Measurements from ENCODE around the gene AK3.

Gene AK3

GRCh38 chr9:4746278-4747030, 5.5 kb upstream of the AK3 start:
- no peak for DNase-seq

DNA sequence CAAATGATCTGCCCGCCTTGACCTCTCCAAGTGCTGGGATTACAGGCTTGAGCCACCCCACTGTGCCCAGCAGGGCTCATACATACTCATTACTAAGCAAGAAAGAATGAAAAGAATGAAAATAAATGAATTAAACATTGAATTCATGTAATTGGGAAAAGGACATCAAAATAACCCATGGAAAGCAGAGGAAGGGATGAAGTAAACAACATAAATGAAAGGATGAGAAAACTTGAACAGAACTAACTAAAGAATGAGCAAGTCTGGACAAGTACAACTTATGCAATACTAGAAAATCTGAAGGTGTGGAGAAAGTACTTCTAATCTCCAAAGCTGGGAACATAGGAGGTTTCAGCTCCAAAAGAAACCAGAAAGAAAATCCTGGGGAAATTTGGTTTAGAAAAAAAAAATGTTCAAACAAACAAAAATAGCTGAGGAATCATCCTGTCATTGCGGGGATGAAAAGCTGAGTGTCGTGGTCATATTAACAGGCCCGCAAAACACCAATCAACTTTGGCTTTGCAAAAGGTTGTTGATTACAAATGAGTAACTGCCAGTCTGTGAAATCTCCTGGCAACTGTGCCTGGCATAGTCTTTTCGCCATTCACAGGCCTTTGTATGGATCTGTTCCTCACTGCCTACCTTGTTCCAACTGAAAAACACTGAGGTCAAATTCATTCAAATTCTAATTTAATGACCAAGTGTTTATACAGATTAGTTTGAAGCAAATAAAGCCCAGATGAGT, 2.3 kb upstream of the AK3 start:
- DNase-seq: no peak

DNA sequence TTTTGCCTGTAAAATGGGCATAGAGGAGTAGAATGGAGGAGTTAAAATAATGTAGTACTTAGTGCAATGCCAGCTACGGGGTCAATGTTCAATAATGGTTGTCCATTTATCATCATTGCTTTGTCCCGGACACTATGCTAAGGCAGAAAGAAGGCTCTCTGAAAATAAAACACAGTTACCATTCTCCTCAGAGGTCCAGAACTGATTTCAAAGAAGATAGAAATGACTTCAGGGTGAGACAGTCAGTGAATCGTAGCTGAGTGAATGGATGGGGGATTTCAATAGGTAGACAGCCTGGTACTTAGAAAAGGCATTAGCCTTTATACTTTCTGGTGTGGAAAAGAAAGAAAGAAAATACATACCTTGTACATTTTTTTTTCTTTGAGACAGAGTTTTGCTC, 1.2 kb upstream of the AK3 start:
- DNase-seq: no peak

DNA sequence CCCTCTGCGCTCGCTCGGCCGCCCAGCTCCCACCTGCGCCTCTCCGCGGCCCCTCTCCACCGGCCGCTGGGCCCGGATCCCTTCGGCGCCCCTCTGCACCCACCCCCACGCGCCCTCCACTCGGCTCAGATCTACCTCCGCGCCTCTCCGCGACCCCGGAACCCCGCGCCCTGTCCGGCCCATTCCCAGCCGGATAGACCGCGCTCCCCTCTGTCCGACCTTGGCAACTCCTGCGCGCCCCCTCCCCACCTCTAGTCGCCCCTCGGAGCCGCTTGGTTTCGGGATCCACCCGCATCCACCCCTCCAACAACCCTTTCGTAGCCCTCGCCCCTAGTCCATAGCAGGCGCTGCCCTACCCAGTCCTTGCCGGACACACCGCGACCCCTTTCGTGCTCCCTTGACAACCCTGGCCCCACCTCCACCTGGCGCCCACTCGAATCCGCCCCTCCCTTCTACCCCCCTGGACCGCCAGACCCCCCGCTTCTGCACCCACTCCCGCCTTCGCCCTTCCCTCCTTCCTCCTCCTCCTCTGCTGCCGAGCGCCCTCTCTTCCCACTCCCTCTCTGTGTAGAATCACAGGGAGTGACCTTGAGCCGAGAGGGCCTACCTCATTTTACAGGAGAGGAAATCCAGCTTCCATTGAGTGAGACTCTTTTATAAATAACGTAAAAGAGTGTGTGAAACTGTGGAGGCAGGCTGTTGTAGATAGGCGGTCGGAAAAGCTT, 525 bp upstream of the AK3 start:
- DNase-seq: no peak

DNA sequence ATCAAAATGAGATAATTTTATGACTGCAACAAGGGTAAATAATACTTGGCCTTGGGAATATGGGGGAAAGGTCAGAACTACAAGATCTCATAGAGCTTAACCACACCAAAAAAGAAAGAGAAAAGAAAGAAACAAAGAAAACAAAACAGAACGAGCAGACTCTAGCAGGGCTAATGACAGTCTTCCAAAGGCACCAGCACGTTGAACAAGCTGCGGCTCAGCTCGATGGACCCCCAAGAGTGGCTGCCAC, 689 bp downstream of the AK3 start:
- DNase-seq: no peak

DNA sequence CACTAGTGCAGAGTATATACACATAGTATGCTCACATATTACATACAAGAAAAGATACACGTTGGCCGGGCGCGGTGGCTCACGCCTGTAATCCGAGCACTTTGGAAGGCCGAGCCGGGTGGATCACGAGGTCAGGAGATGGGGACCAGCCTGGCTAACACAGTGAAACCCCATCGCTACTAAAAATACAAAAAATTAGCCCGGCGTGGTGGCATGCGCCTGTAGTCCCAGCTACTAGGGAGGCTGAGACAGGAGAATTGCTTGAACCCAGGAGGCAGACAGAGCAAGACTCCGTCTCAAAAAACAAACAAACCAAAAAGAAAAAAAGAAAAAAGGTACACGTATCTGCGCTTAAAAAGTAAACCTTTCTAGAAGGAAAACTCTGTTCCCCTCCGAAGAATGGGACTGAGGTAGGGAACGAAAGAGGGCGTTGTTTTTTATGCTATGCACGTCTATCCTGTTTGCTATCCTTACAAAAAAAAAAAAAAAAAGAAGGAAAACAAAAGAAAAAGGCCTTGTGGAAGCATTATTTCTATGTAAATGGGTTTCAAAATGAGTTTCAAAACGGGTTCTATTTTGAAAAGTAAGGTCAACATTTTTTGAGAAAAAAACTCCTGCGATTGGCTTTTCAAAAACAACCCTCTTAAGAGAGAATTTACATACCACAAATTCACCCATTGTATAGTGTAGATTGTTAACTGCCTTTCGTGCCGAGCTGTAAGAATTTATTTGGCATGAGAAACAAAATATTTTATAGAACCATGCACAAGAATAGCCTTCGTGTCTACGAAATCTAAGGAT, 1.2 kb downstream of the AK3 start:
- no peak for DNase-seq

DNA sequence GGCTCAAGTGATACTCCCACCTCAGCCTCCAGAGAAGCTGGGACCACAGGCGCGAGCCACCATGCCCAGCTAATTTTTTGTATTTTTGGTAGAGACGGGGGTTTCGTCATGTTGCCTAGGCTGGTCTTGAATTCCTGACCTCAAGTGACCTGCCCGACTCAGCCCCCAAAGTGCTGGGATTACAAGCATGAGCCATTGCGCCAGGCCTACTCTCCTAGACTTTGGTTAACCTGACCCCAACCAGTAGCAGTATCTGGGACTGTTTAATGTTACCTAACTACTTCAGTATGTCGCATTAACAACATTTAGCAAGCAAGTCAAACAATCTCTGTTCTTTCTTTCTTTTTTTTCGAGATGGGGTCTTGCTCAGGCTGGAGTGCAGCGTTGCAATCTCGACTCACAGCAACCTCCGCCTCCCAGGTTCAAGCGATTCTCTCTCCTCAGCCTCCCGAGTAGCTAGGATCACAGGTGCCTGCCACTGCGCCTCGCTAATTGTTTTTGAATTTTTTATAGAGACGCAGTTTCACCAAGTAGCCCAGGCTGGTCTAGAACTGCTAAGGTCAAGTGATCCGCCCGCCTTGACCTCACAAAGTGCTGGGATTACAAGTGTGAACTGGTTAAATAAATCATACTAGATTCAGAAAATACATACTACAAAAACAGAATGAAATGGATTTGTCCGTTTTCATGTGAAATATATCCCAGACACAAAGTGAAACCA, 2.0 kb downstream of the AK3 start:
- DNase-seq: no peak

- DNase-seq: no peak
These were observed 6.9 kb downstream of the AK3 start for GRCh38 chr9:4734150-4734549.

GRCh38 chr9:4732890-4733289, 8.1 kb downstream of the AK3 start:
- no peak for DNase-seq

DNA sequence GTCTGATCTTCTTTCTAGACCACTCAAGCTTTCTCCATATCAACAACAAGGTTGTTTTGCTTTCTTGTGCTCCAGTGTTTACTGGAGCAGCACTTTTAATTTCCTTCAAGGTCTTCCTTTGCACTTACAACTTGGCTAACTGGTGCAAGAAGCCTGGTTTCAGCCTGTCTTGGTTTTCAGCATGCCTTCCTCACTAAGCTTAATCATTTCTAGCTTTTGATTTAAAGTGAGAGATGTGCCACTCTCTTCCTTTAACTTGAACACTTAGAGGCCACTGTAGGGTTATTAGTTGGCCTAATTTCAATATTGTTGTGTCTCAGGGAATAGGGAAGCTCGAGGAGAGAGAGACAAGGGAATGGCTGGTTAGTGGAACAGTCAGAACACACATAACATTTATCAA, 13.4 kb downstream of the AK3 start:
- DNase-seq: no peak

GRCh38 chr9:4725706-4726442, 15.1 kb downstream of the AK3 start:
- DNase-seq: no peak

DNA sequence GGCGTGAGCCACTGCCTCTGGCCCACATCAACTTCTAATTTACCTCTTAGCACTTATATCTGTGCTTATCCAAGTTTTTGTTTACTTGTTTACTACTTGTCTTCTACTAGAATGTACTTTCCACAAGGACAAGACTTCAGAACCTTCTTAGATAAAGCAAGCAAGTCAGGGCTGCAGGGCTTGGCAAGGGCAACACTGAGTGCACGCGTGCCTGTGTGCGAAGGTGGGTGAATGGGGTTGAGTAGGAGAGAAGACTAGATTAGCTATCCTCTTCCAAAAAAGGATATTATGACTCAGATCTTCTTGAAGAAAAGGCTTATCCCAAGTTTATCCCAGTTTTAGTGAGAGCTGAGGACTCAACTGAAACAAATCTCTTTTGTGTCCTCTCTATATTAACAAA, 19.3 kb downstream of the AK3 start:
- no peak for DNase-seq

DNA sequence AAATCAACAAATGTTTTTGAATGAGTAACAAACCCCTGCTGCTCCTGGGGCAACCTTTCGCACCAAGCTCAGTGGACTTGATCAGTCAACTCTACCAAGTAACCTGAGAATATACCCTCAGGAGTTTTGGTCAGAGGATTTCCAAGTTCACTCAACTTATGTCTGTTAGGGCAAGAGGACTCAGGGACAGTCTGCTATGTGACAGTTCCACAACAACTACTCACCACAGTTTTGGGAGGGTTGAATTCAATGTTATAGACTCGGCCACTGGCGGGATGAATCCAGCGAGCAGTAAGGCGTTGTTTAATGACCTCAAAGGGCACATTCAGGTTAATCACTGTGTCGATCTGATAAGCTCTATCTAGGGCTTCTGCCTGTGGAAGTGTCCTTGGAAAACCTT, 22.1 kb downstream of the AK3 start:
- DNase-seq: no peak

DNA sequence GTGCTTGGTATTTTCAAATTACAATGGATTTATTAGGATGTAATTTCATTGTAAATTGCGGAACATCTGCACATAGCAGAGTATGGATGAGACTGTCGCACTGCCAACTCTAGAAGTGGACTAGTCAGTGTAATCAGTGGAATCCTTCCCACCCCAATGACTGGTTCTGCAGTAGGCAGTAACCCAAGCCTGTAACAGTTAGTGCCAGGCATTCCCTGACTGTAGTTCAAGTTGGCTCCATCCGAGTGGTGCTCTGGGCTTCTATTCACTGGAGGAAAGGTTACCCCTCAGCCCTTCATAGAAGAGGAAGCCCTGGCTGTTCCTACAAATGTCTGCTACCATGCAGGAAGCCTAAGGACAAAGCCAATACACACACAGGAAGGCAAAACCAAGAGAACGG, 23.2 kb downstream of the AK3 start:
- no peak for DNase-seq

- no peak for DNase-seq
These were observed 24.8 kb downstream of the AK3 start for GRCh38 chr9:4716163-4716562.

DNA sequence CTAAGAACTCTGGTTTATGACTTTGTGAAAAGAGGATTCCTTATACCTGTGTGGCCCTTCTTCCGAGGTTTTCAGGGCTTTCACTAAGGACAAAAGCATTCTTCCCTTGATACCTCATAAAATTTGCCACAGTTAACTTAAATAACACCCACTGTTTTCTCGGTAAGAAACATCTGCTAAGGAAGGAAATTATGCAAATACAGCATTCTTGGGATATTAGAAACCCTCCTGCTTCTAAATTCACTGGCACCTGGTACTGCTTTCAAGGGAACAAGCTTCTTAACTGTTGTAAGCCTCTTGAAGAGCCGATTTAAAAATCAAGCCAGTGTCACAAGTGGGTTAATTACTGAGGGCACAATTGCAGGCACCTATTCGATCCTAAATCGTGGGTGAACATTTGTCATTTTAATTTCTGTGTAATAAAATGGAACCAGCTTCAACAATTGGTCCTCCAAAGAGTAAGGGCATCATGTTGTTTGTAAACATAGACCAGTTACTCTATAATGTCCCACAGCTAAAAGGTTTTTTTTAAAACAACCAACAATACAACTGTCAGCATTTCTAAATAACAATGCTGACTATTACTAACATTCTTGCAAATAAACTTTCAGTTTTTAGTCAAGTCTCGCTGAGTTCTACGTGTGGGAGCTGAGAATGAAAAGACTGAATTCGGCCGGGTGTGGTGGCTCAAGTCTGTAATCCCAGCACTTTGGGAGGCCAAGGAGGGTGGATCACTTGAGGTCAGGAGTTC, 26.6 kb downstream of the AK3 start:
- DNase-seq: no peak

GRCh38 chr9:4713849-4714248, 27.2 kb downstream of the AK3 start:
- no peak for DNase-seq

DNA sequence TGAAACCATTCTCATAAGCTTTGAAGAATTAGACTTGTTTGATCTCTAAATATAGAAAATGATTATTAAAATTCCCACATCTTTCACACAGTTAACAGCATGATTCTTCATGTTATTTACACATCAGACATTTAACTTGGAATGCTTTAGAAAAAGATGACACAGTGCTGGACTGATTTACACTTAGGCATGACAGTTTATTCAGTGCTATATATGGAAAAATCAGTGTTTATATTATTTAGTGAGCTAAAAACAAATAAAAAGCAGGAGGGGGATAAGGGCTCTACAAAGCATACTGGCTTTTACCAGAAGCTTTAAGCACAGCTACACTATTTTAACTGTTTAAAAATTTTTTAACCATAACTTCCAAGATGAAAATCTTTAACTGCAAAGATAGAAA, 31.6 kb downstream of the AK3 start:
- no peak for DNase-seq

GRCh38 chr9:4706971-4707622, 33.9 kb downstream of the AK3 start:
- DNase-seq: no peak

- DNase-seq: no peak
These were observed 35.0 kb downstream of the AK3 start for GRCh38 chr9:4706021-4706420.

DNA sequence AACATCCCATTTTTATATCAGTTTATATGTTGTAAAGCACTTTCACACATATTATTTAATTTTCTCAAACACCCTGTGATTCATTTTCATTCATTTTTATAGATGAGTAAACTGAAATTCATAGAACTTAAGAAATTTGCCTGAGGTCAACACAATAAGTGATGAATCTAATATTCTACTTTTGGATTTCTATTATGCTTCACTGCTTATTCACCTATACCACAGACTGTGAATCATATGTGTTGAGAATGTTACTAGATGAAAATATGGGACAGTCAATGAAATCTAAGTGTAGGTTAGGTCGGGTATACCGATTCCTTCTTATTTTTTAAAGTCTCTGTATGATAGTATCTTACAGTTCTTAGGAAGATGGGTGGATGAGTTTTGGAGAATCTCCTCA, 36.9 kb downstream of the AK3 start:
- DNase-seq: no peak
